SK-N-SH treated with all-trans-retinoic acid at 6 μM for 48 hours (cell line): Measurements from ENCODE around the gene TFG.

ENCODE experiments used
- ARNTL ChIP-seq: fragments of 450-650 bp; formaldehyde crosslinking; IDR thresholded peaks from 2 replicates; pipeline ENCODE4 v1.5.0; 2020; ENCODE audit warnings: low read depth, mild to moderate bottlenecking, moderate library complexity, borderline replicate concordance
- CREB5 ChIP-seq: fragments of 250-450 bp; sonication (Bioruptor Pico); IDR thresholded peaks from 2 replicates; pipeline ENCODE4 v1.5.1; 2020; ENCODE audit warnings: low read depth, mild to moderate bottlenecking, moderate library complexity
- ISL1 ChIP-seq: fragments of 250-450 bp; sonication (Bioruptor Pico); IDR thresholded peaks from 2 replicates; pipeline ENCODE4 v2.1.2; 2022; ENCODE audit warnings: mild to moderate bottlenecking, moderate library complexity
- PATZ1 ChIP-seq: fragments of 250-450 bp; sonication (Bioruptor Pico); IDR thresholded peaks from 2 replicates; pipeline ENCODE4 v1.8.0; 2020; ENCODE audit warnings: mild to moderate bottlenecking, moderate library complexity, borderline replicate concordance
- POU6F1 ChIP-seq: fragments of 250-450 bp; sonication (Bioruptor Pico); IDR thresholded peaks from 2 replicates; pipeline ENCODE4 v1.8.0; 2021; ENCODE audit warnings: low read depth, mild to moderate bottlenecking, moderate library complexity, borderline replicate concordance
- ZFP3 ChIP-seq: fragments of 250-450 bp; sonication (Bioruptor Pico); IDR thresholded peaks from 2 replicates; pipeline ENCODE4 v1.5.0; 2020; ENCODE audit warnings: mild to moderate bottlenecking, moderate library complexity
- ZFP30 ChIP-seq: fragments of 450-650 bp; formaldehyde crosslinking; IDR thresholded peaks from 2 replicates; pipeline ENCODE4 v1.5.0; 2022; ENCODE audit warnings: mild to moderate bottlenecking, moderate library complexity
- ZNF565 ChIP-seq: fragments of 450-650 bp; formaldehyde crosslinking; conservative IDR thresholded peaks from 2 replicates; pipeline ENCODE4 v1.5.0; 2020; ENCODE audit warnings: low read depth, mild to moderate bottlenecking, moderate library complexity
- ZNF70 ChIP-seq: fragments of 450-650 bp; formaldehyde crosslinking; IDR thresholded peaks from 2 replicates; pipeline ENCODE4 v1.5.0; 2020; ENCODE audit warnings: mild to moderate bottlenecking, moderate library complexity

- TF ChIP-seq ZFP30 (CRISPR knock-in tag): no peak
- TF ChIP-seq PATZ1 (CRISPR knock-in tag): no peak
- no peak for TF ChIP-seq ZFP3 (CRISPR knock-in tag)
- TF ChIP-seq CREB5 (CRISPR knock-in tag): no peak
- no peak for TF ChIP-seq POU6F1 (CRISPR knock-in tag)
- no peak for TF ChIP-seq ISL1 (CRISPR knock-in tag)
- no peak for TF ChIP-seq ZNF565
- no peak for TF ChIP-seq ARNTL (CRISPR knock-in tag)
- no peak for TF ChIP-seq ZNF70 (CRISPR knock-in tag)
These were observed 7.8 kb downstream of the TFG start for GRCh38 chr3:100717063-100717462.
